H1 (cell line): Measurements from ENCODE around the gene METAP1D. TPM values are rescaled to one million over a fixed set of nuclear protein-coding genes. Genes with fewer than 3 reads are reported as not detected.

ENCODE experiments used
- CHD2 ChIP-seq: IDR thresholded peaks from 2 replicates; pipeline ENCODE4 v1.6.1; 2012; ENCODE audit warnings: low read length, improper control_type of control experiment
- EP300 ChIP-seq, 2 experiments: IDR thresholded peaks; 1 replicate in 1 of 2; 2 replicates in 1 of 2; pipeline ENCODE4 v1.6.1; 2011 to 2012; ENCODE audit warnings: low read depth in 2 of 2, low read length in 2 of 2, mild to moderate bottlenecking in 2 of 2, borderline replicate concordance in 1 of 2, inconsistent platforms in 1 of 2, moderate library complexity in 1 of 2
- GTF2F1 ChIP-seq: IDR thresholded peaks from 2 replicates; pipeline ENCODE4 v1.6.1; 2012; ENCODE audit warnings: low read depth, low read length, improper control_type of control experiment, borderline replicate concordance
- HDAC6 ChIP-seq: IDR thresholded peaks from one replicate; pipeline ENCODE4 v1.7.1; 2012; ENCODE audit warnings: low read depth, mild to moderate bottlenecking, inconsistent platforms, low read length, moderate library complexity
- JUND ChIP-seq: IDR thresholded peaks from 2 replicates; pipeline ENCODE4 v1.6.1; 2011; ENCODE audit warnings: mild to moderate bottlenecking, improper control_type of control experiment, low read length
- KDM5A ChIP-seq: fragments of 200-600 bp; IDR thresholded peaks from 2 replicates; pipeline ENCODE4 v1.7.1; 2012; ENCODE audit warnings: mild to moderate bottlenecking, low read length, inconsistent platforms, mixed read lengths
- MAFK ChIP-seq: IDR thresholded peaks from 2 replicates; pipeline ENCODE4 v1.6.1; 2012; ENCODE audit warnings: low read depth, mild to moderate bottlenecking, improper control_type of control experiment, low read length
- PHF8 ChIP-seq: fragments of 200-600 bp; sonication (generic); conservative IDR thresholded peaks from 2 replicates; pipeline ENCODE4 v1.7.1; 2012; ENCODE audit warnings: low read depth, mild to moderate bottlenecking, inconsistent platforms, low read length, moderate library complexity
- polyA plus RNA-seq, 7 experiments: library from polyadenylated mRNA; depleted of rRNA in 3 of 7; stranded (reverse) in 5 of 7; unstranded in 2 of 7; fragments of >200 nt in 5 of 7; fragments of 200-250 nt in 2 of 7; gene quantifications; 1 replicate in 5 of 7; 2 replicates in 1 of 7; 4 replicates in 1 of 7; pipeline versions ENCODE4 v1.2.1 to v1.2.3, GENCODE V29; 2011 to 2013; ENCODE audit warnings: missing spikeins in 2 of 7, mixed read lengths in 2 of 7
- total RNA-seq: library from RNA; stranded (reverse); fragmentation: NEBNext Ultra II Directional; extraction: Animal tissue kit (Norgen Biotek cat#: 25700); gene quantifications from 2 replicates; pipeline ENCODE4 v1.2.1, GENCODE V29; 2021
- TF ChIP-seq, protein P1 (sequence below): fragments of 300-600 bp; sonication (generic); IDR thresholded peaks from 2 replicates; pipeline ENCODE4 v1.7.1; 2012; ENCODE audit warnings: low read length, moderate library complexity, mild to moderate bottlenecking, inconsistent platforms; ENCODE audit not compliant: insufficient replicate concordance

METAP1D gene
- total and polyA plus RNA-seq, 2 of the 8 experiments (the other 6 are each of a cell fraction or from before 2014, with no cell fraction given) = 3.9 to 6.2 TPM

DNA sequence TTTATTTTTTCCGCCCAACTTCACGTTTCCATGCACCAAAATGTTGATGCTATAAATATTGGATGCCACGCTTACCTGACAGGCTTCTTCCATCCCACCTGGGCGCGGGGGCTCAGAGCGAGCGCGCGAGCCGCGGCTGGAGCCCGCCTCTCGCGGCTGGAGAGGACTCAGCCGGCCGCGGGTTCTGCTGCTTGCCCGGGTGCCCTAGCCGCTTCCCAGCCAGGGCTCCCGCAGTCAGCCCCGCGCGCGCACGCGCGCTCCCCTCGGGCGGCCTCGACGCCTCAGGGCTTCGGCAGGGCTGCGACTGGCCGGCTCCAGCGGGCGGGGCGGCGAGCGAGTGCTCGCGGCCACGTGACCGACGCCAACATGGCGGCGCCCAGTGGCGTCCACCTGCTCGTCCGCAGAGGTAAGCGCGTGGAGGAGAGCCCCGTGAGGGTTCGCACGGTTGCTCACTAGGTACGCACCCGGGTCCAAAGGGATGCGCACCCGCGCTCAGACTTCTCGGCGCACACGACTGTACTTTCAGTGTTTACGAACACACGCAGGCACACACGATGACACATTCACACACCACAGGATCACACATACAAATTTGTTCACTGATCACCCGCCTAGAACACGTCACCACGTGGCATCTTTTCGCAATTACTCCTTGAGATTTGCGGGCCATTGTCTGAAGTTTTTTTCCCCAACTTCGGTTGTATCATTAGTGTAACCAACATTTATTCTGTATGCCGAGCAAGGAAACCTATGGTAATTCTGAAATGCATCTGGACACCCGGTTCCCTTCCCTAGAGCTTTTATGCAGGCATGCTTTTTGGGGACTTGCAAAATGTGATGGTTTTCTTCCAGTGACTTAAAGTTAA, at the start of gene METAP1D (continued):
- peak; percentile 98 for TF ChIP-seq PHF8
- peak in 1 of 2 experiments; percentile 36; a peak in 1 of 3 replicates for TF ChIP-seq EP300 (IDR thresholded peaks at IDR 0.05; ENCODE audit: borderline replicate concordance in 1 of 2, low read depth in 2 of 2, low read length in 2 of 2)
- peak; percentile 40; the same call in 1 of the 2 replicates for TF ChIP-seq GTF2F1
- TF ChIP-seq, protein P1, sequence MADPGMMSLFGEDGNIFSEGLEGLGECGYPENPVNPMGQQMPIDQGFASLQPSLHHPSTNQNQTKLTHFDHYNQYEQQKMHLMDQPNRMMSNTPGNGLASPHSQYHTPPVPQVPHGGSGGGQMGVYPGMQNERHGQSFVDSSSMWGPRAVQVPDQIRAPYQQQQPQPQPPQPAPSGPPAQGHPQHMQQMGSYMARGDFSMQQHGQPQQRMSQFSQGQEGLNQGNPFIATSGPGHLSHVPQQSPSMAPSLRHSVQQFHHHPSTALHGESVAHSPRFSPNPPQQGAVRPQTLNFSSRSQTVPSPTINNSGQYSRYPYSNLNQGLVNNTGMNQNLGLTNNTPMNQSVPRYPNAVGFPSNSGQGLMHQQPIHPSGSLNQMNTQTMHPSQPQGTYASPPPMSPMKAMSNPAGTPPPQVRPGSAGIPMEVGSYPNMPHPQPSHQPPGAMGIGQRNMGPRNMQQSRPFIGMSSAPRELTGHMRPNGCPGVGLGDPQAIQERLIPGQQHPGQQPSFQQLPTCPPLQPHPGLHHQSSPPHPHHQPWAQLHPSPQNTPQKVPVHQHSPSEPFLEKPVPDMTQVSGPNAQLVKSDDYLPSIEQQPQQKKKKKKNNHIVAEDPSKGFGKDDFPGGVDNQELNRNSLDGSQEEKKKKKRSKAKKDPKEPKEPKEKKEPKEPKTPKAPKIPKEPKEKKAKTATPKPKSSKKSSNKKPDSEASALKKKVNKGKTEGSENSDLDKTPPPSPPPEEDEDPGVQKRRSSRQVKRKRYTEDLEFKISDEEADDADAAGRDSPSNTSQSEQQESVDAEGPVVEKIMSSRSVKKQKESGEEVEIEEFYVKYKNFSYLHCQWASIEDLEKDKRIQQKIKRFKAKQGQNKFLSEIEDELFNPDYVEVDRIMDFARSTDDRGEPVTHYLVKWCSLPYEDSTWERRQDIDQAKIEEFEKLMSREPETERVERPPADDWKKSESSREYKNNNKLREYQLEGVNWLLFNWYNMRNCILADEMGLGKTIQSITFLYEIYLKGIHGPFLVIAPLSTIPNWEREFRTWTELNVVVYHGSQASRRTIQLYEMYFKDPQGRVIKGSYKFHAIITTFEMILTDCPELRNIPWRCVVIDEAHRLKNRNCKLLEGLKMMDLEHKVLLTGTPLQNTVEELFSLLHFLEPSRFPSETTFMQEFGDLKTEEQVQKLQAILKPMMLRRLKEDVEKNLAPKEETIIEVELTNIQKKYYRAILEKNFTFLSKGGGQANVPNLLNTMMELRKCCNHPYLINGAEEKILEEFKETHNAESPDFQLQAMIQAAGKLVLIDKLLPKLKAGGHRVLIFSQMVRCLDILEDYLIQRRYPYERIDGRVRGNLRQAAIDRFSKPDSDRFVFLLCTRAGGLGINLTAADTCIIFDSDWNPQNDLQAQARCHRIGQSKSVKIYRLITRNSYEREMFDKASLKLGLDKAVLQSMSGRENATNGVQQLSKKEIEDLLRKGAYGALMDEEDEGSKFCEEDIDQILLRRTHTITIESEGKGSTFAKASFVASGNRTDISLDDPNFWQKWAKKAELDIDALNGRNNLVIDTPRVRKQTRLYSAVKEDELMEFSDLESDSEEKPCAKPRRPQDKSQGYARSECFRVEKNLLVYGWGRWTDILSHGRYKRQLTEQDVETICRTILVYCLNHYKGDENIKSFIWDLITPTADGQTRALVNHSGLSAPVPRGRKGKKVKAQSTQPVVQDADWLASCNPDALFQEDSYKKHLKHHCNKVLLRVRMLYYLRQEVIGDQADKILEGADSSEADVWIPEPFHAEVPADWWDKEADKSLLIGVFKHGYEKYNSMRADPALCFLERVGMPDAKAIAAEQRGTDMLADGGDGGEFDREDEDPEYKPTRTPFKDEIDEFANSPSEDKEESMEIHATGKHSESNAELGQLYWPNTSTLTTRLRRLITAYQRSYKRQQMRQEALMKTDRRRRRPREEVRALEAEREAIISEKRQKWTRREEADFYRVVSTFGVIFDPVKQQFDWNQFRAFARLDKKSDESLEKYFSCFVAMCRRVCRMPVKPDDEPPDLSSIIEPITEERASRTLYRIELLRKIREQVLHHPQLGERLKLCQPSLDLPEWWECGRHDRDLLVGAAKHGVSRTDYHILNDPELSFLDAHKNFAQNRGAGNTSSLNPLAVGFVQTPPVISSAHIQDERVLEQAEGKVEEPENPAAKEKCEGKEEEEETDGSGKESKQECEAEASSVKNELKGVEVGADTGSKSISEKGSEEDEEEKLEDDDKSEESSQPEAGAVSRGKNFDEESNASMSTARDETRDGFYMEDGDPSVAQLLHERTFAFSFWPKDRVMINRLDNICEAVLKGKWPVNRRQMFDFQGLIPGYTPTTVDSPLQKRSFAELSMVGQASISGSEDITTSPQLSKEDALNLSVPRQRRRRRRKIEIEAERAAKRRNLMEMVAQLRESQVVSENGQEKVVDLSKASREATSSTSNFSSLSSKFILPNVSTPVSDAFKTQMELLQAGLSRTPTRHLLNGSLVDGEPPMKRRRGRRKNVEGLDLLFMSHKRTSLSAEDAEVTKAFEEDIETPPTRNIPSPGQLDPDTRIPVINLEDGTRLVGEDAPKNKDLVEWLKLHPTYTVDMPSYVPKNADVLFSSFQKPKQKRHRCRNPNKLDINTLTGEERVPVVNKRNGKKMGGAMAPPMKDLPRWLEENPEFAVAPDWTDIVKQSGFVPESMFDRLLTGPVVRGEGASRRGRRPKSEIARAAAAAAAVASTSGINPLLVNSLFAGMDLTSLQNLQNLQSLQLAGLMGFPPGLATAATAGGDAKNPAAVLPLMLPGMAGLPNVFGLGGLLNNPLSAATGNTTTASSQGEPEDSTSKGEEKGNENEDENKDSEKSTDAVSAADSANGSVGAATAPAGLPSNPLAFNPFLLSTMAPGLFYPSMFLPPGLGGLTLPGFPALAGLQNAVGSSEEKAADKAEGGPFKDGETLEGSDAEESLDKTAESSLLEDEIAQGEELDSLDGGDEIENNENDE = no peak
- TF ChIP-seq MAFK = no peak
- no peak for TF ChIP-seq HDAC6
- TF ChIP-seq JUND = peak; percentile 22; the same call in 1 of the 2 replicates
- peak; percentile 91 for TF ChIP-seq KDM5A
- TF ChIP-seq CHD2 = peak; percentile 64
